ENCODE data around the gene PLA2G2D.

PLA2G2D gene

GRCh38 chr1:20125100-20125499 is 5.8 kb upstream of the PLA2G2D start:
- H3K27ac ChIP-seq (ENCODE audit: low read depth, low read length) = no peak overlapping the region
- H2AFZ ChIP-seq (ENCODE audit: low read depth, low read length, severe bottlenecking) = no peak overlapping the region
- no peaks in the 10 kb centered on the region for H3K9me2 ChIP-seq (replicated peaks; ENCODE audit: insufficient read depth, low read length)
- H4K20me1 ChIP-seq (ENCODE audit: low read depth, low read length) = no peaks in the 10 kb centered on the region
- no peak overlapping the region for H3K4me2 ChIP-seq (ENCODE audit: low read depth, low read length, poor library complexity, severe bottlenecking)
- H3K9me3 ChIP-seq (ENCODE audit: insufficient read depth, low read length) = no peaks in the 10 kb centered on the region
- no peaks in the 10 kb centered on the region for H3K79me2 ChIP-seq (ENCODE audit: insufficient read depth, low read length)
- TF ChIP-seq CTCF (IDR thresholded peaks at IDR 0.05; ENCODE audit: insufficient read depth, low read length, poor library complexity, severe bottlenecking) = no peak
- no peak for TF ChIP-seq EZH2phosphoT487 (conservative IDR thresholded peaks at IDR 0.05; ENCODE audit: low read length)
- H3K4me3 ChIP-seq (ENCODE audit: insufficient read depth, low read length, poor library complexity, severe bottlenecking) = no peak overlapping the region
- no peaks in the 10 kb centered on the region for H3K36me3 ChIP-seq (ENCODE audit: low read length)
- H3K27me3 ChIP-seq (ENCODE audit: low read length) = 0 out of 2 replicates have a peak, but pooled peaks cover 6% of the 10 kb centered on the region
- no peak overlapping the region for H3K9ac ChIP-seq (ENCODE audit: low read length)
- no peaks in the 10 kb centered on the region for H3F3A ChIP-seq (ENCODE audit: insufficient read depth)

- Histone ChIP-seq H3K4me2 (ENCODE audit: low read depth, low read length, poor library complexity, severe bottlenecking) (no peak overlapping the region), H2AFZ (ENCODE audit: low read depth, low read length, severe bottlenecking) (no peak overlapping the region), H4K20me1 (ENCODE audit: low read depth, low read length) (no peaks in the 10 kb centered on the region), H3K27ac (ENCODE audit: low read depth, low read length) (no peak overlapping the region), H3K9me2 (replicated peaks; ENCODE audit: insufficient read depth, low read length) (no peaks in the 10 kb centered on the region), H3K36me3 (ENCODE audit: low read length) (no peaks in the 10 kb centered on the region), H3F3A (ENCODE audit: insufficient read depth) (no peaks in the 10 kb centered on the region), H3K27me3 (ENCODE audit: low read length) (0 out of 2 replicates have a peak, but pooled peaks cover 6% of the 10 kb centered on the region), H3K4me3 (ENCODE audit: insufficient read depth, low read length, poor library complexity, severe bottlenecking) (no peak overlapping the region), H3K9me3 (ENCODE audit: insufficient read depth, low read length) (no peaks in the 10 kb centered on the region), H3K79me2 (ENCODE audit: insufficient read depth, low read length) (no peaks in the 10 kb centered on the region), H3K9ac (ENCODE audit: low read length) (no peak overlapping the region)
- TF ChIP-seq CTCF (IDR thresholded peaks at IDR 0.05; ENCODE audit: insufficient read depth, low read length, poor library complexity, severe bottlenecking) = no peak
- no peak for TF ChIP-seq EZH2phosphoT487 (conservative IDR thresholded peaks at IDR 0.05; ENCODE audit: low read length)
Observed at GRCh38 chr1:20124456-20125057, 5.2 kb upstream of the PLA2G2D start.

GRCh38 chr1:20123722-20124455 is 4.6 kb upstream of the PLA2G2D start:
- Histone ChIP-seq H3K9me2 (replicated peaks; ENCODE audit: insufficient read depth, low read length) (no peaks in the 10 kb centered on the region), H3K27me3 (ENCODE audit: low read length) (0 out of 2 replicates have a peak, but pooled peaks cover 6% of the 10 kb centered on the region), H3F3A (ENCODE audit: insufficient read depth) (no peaks in the 10 kb centered on the region), H3K27ac (ENCODE audit: low read depth, low read length) (no peak overlapping the region), H3K4me3 (ENCODE audit: insufficient read depth, low read length, poor library complexity, severe bottlenecking) (no peak overlapping the region), H3K36me3 (ENCODE audit: low read length) (no peaks in the 10 kb centered on the region), H3K79me2 (ENCODE audit: insufficient read depth, low read length) (no peaks in the 10 kb centered on the region), H4K20me1 (ENCODE audit: low read depth, low read length) (no peaks in the 10 kb centered on the region), H3K9me3 (ENCODE audit: insufficient read depth, low read length) (no peaks in the 10 kb centered on the region), H2AFZ (ENCODE audit: low read depth, low read length, severe bottlenecking) (no peak overlapping the region), H3K4me2 (ENCODE audit: low read depth, low read length, poor library complexity, severe bottlenecking) (no peak overlapping the region), H3K9ac (ENCODE audit: low read length) (no peak overlapping the region)
- TF ChIP-seq CTCF (IDR thresholded peaks at IDR 0.05; ENCODE audit: insufficient read depth, low read length, poor library complexity, severe bottlenecking) (no peak), EZH2phosphoT487 (conservative IDR thresholded peaks at IDR 0.05; ENCODE audit: low read length) (no peak)

All from SU-DHL-6 (cell line).